CD4-positive, alpha-beta T cell treated with Interleukin-6 at 100 ng/mL for 8 hours (primary cell): ENCODE measurements around the gene CCND2.
"Not testable (repeated sequence)": the region's sequence is repeated elsewhere in the genome, so short reads cannot be mapped to it uniquely, and the experiment has no call there.

Experiments
- DNase-seq: peaks from one replicate; pipeline ENCODE4 v3.0.0-alpha.2; 2020; ENCODE audit warnings: mixed read lengths, low spot score

CCND2 gene

GRCh38 chr12:4273652-4274395, at the start of gene CCND2:
CCND2 (plus strand) TSS chr12:4273762; CDS start chr12:4274041, 279 bp downstream.
- DNase-seq, result peak; percentile 75

GRCh38 chr12:4224206-4224889, 49.2 kb upstream of the CCND2 start:
- DNase-seq, result no peak

GRCh38 chr12:4225571-4225970, 48.0 kb upstream of the CCND2 start:
- no peak for DNase-seq

GRCh38 chr12:4227046-4227445, 46.5 kb upstream of the CCND2 start:
- DNase-seq, result no peak

GRCh38 chr12:4228122-4228580, 45.4 kb upstream of the CCND2 start:
- DNase-seq, result no peak

GRCh38 chr12:4230526-4230925, 43.0 kb upstream of the CCND2 start:
- DNase-seq, result no peak

GRCh38 chr12:4238577-4238976, 35.0 kb upstream of the CCND2 start:
- DNase-seq, result no peak

GRCh38 chr12:4239746-4240145, 33.8 kb upstream of the CCND2 start:
- no peak for DNase-seq

- DNase-seq, result no peak
Measured at GRCh38 chr12:4240161-4240783, 33.3 kb upstream of the CCND2 start.

GRCh38 chr12:4240981-4241380, 32.6 kb upstream of the CCND2 start:
- no peak for DNase-seq

GRCh38 chr12:4241592-4241991, 32.0 kb upstream of the CCND2 start:
- no peak for DNase-seq

- no peak for DNase-seq
Measured at GRCh38 chr12:4242595-4242994, 31.0 kb upstream of the CCND2 start.

- DNase-seq, result no peak
Measured at GRCh38 chr12:4243091-4243490, 30.5 kb upstream of the CCND2 start.

GRCh38 chr12:4243491-4244100, 30.0 kb upstream of the CCND2 start:
- DNase-seq, result not testable (repeated sequence)

GRCh38 chr12:4244868-4245267, 28.7 kb upstream of the CCND2 start:
- no peak for DNase-seq

GRCh38 chr12:4245446-4245845, 28.1 kb upstream of the CCND2 start:
- no peak for DNase-seq

- no peak for DNase-seq
Measured at GRCh38 chr12:4246116-4246515, 27.4 kb upstream of the CCND2 start.

GRCh38 chr12:4250691-4251090, 22.9 kb upstream of the CCND2 start:
- no peak for DNase-seq

- DNase-seq, result peak; percentile 16
Measured at GRCh38 chr12:4251216-4251891, 22.2 kb upstream of the CCND2 start.

GRCh38 chr12:4251967-4252366, 21.6 kb upstream of the CCND2 start:
- DNase-seq, result no peak

- DNase-seq, result no peak
Measured at GRCh38 chr12:4252601-4253000, 21.0 kb upstream of the CCND2 start.
